ENCODE measurements around the gene MAVS.

Gene MAVS

DNA sequence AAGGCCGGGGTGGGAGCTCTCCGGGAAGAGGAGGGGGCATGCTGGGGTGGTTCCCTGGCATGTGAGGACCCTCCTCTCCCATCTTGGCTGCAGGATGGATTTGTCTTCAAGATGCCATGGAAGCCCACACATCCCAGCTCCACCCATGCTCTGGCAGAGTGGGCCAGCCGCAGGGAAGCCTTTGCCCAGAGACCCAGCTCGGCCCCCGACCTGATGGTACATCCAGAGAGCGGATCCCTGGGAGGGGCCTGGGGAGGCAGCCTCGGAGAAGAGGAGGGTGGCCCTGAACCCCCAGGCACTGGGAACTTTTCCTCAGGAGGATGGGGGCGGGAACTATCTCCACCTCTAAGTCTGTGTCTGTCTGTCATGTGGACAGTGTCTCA, 45.8 kb upstream of the MAVS start:
- Histone ChIP-seq H2AFZ (ENCODE audit: low read depth, low read length) (no peak overlapping the region), H3K4me2 (ENCODE audit: insufficient read depth, low read length) (no peak overlapping the region), H3K27ac (ENCODE audit: low read length) (no peak overlapping the region), H3K79me2 (ENCODE audit: insufficient read depth, low read length) (peaks cover 42% of the 10 kb centered on the region), H3K4me3 (ENCODE audit: low read depth in 1 of 2, low read length in 2 of 2) (no peak overlapping the region), H3K9ac (ENCODE audit: low read depth, low read length) (no peak overlapping the region), H4K20me1 (ENCODE audit: insufficient read depth, low read length) (peaks cover 29% of the 10 kb centered on the region), H3K9me3 (ENCODE audit: insufficient read depth, low read length, severe bottlenecking) (no peaks in the 10 kb centered on the region), H3K27me3 (ENCODE audit: insufficient read depth, low read length, poor library complexity) (no peaks in the 10 kb centered on the region), H3K36me3 (ENCODE audit: insufficient read depth, low read length) (peaks cover 94% of the 10 kb centered on the region), H3K4me1 (ENCODE audit: insufficient read depth, low read length) (peaks cover 43% of the 10 kb centered on the region)
- ATAC-seq (ENCODE audit: insufficient read depth, low read depth) (no peak), DNase-seq (no peak)
- TF ChIP-seq EZH2 (IDR thresholded peaks at IDR 0.05; ENCODE audit: borderline replicate concordance, low read depth, low read length, severe bottlenecking), result no peak
- TF ChIP-seq, protein P1, sequence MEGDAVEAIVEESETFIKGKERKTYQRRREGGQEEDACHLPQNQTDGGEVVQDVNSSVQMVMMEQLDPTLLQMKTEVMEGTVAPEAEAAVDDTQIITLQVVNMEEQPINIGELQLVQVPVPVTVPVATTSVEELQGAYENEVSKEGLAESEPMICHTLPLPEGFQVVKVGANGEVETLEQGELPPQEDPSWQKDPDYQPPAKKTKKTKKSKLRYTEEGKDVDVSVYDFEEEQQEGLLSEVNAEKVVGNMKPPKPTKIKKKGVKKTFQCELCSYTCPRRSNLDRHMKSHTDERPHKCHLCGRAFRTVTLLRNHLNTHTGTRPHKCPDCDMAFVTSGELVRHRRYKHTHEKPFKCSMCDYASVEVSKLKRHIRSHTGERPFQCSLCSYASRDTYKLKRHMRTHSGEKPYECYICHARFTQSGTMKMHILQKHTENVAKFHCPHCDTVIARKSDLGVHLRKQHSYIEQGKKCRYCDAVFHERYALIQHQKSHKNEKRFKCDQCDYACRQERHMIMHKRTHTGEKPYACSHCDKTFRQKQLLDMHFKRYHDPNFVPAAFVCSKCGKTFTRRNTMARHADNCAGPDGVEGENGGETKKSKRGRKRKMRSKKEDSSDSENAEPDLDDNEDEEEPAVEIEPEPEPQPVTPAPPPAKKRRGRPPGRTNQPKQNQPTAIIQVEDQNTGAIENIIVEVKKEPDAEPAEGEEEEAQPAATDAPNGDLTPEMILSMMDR (IDR thresholded peaks at IDR 0.05; ENCODE audit: borderline replicate concordance, extremely low read depth, low read length, poor library complexity, severe bottlenecking), result no peak

DNA sequence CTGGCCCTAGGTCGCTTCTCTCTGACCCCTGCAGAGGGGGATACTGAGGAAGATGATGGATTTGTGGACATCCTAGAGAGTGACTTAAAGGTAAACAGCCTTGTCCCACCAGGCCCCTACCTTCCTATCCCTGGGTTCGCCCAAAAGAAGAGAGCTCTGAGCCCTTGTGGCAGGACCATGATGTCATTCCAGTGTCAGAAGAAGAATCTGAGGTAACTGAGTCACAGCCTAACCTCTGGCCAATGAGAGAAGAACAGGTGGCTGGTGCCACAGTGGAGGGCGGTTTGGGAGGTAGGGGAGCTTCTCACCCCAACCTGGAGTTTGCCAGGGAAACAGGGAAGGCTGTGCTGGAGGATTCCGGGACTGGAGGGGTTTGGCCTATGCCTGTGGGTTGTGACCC, 45.3 kb upstream of the MAVS start:
- Histone ChIP-seq H2AFZ (ENCODE audit: low read depth, low read length) (no peak overlapping the region), H3K4me3 (ENCODE audit: low read depth in 1 of 2, low read length in 2 of 2) (no peak overlapping the region), H3K27me3 (ENCODE audit: insufficient read depth, low read length, poor library complexity) (no peaks in the 10 kb centered on the region), H3K4me1 (ENCODE audit: insufficient read depth, low read length) (peaks cover 42% of the 10 kb centered on the region), H4K20me1 (ENCODE audit: insufficient read depth, low read length) (peaks cover 29% of the 10 kb centered on the region), H3K9ac (ENCODE audit: low read depth, low read length) (no peak overlapping the region), H3K9me3 (ENCODE audit: insufficient read depth, low read length, severe bottlenecking) (no peaks in the 10 kb centered on the region), H3K4me2 (ENCODE audit: insufficient read depth, low read length) (no peak overlapping the region), H3K79me2 (ENCODE audit: insufficient read depth, low read length) (peaks cover 41% of the 10 kb centered on the region), H3K36me3 (ENCODE audit: insufficient read depth, low read length) (peaks cover 98% of the 10 kb centered on the region), H3K27ac (ENCODE audit: low read length) (peak overlapping the region; percentile 34; the same call in 1 of the 2 replicates)
- ATAC-seq (ENCODE audit: insufficient read depth, low read depth), result no peak
- TF ChIP-seq EZH2 (IDR thresholded peaks at IDR 0.05; ENCODE audit: borderline replicate concordance, low read depth, low read length, severe bottlenecking), result no peak
- TF ChIP-seq, protein P1 (IDR thresholded peaks at IDR 0.05; ENCODE audit: borderline replicate concordance, extremely low read depth, low read length, poor library complexity, severe bottlenecking), result no peak
- no peak for DNase-seq

DNA sequence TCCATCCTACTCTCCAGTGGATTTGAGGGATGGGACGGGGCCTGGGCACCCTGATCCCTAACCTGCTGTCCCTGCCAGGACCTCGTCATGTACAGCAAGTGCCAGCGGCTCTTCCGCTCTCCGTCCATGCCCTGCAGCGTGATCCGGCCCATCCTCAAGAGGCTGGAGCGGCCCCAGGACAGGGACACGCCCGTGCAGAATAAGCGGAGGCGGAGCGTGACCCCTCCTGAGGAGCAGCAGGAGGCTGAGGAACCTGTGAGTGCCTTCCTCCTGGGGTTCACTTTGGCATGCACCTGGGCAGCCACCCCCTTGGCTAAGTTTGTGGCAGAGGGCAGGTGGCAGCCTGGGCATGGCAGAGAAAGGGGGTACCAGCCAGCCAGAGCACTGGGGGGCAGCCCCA, 44.8 kb upstream of the MAVS start:
- no peak for ATAC-seq (ENCODE audit: insufficient read depth, low read depth)
- Histone ChIP-seq H3K27ac (ENCODE audit: low read length) (no peak overlapping the region), H3K9me3 (ENCODE audit: insufficient read depth, low read length, severe bottlenecking) (no peaks in the 10 kb centered on the region)

More for the DNA sequence above, 44.8 kb upstream of the MAVS start:
- H4K20me1 ChIP-seq (ENCODE audit: insufficient read depth, low read length), result peaks cover 29% of the 10 kb centered on the region
- H3K4me2 ChIP-seq (ENCODE audit: insufficient read depth, low read length), result no peak overlapping the region
- peaks cover 35% of the 10 kb centered on the region for H3K79me2 ChIP-seq (ENCODE audit: insufficient read depth, low read length)
- H3K27me3 ChIP-seq (ENCODE audit: insufficient read depth, low read length, poor library complexity), result no peaks in the 10 kb centered on the region
- DNase-seq, result no peak
- H3K9ac ChIP-seq (ENCODE audit: low read depth, low read length), result no peak overlapping the region
- no peak overlapping the region for H3K4me3 ChIP-seq (ENCODE audit: low read depth in 1 of 2, low read length in 2 of 2)
- H3K36me3 ChIP-seq (ENCODE audit: insufficient read depth, low read length), result peaks cover 94% of the 10 kb centered on the region
- no peak for TF ChIP-seq EZH2 (IDR thresholded peaks at IDR 0.05; ENCODE audit: borderline replicate concordance, low read depth, low read length, severe bottlenecking)
- TF ChIP-seq, protein P1 (IDR thresholded peaks at IDR 0.05; ENCODE audit: borderline replicate concordance, extremely low read depth, low read length, poor library complexity, severe bottlenecking), result no peak
- H3K4me1 ChIP-seq (ENCODE audit: insufficient read depth, low read length), result peaks cover 38% of the 10 kb centered on the region
- H2AFZ ChIP-seq (ENCODE audit: low read depth, low read length), result no peak overlapping the region

Data from DND-41 (cell line).